Endothelial cell of umbilical vein (primary cell): ENCODE measurements around the gene TAAR9. TPM values are rescaled to one million over a fixed set of nuclear protein-coding genes. Genes with fewer than 3 reads are reported as not detected.

Experiments used
- BruUV-seq: library from RNA; stranded (reverse); fragments of 400-500 nt; replicated peaks from 2 replicates; lab custom pipeline; 2021; lab: Mats Ljungman, UMichigan
- CTCF ChIA-PET: fragments of 300-600, 350-600 bp; sonication (Branson Sonifier 250); formaldehyde crosslinking; loops from one replicate; lab custom pipeline; 2021; ENCODE audit warnings: antibody characterized with exemption, inconsistent platforms; lab: Charles Lee
- POLR2A ChIA-PET: fragments of 300-600, 350-600 bp; sonication (Branson Sonifier 250); formaldehyde crosslinking; loops from one replicate; lab custom pipeline; 2021; ENCODE audit warnings: antibody characterized with exemption, inconsistent platforms; lab: Charles Lee
- DNase-seq: peaks from one replicate; pipeline ENCODE4 v3.0.0-alpha.2; 2011; ENCODE audit warnings: low read depth, low spot score
- FAIRE-seq: peaks from 2 replicates; lab custom pipeline; 2011; peaks lifted over from hg19 to GRCh38; lab: Jason Lieb, UNC
- H2AFZ ChIP-seq: 2 replicates; pipeline ENCODE4 v1.6.0; 2012; ENCODE audit warnings: low read depth, low read length, control low read depth, inconsistent platforms
- H3K27ac ChIP-seq: 2 replicates; pipeline ENCODE4 v1.5.1; 2011; ENCODE audit warnings: low read depth, mild to moderate bottlenecking, control low read depth, low read length, moderate library complexity; ENCODE audit not compliant: insufficient read depth
- H3K27me3 ChIP-seq, 2 experiments: 2 replicates each; pipeline versions ENCODE4 v1.6.0 to v1.6.1; 2011; ENCODE audit warnings: low read length in 2 of 2, mixed read lengths in 1 of 2; ENCODE audit not compliant: control insufficient read depth in 2 of 2, insufficient read depth in 2 of 2
- H3K36me3 ChIP-seq, 2 experiments: 2 replicates in 1 of 2; 3 replicates in 1 of 2; pipeline ENCODE4 v1.5.1; 2011; ENCODE audit warnings: low read length in 2 of 2, mild to moderate bottlenecking in 1 of 2, moderate library complexity in 1 of 2; ENCODE audit not compliant: control insufficient read depth in 2 of 2, insufficient read depth in 2 of 2; ENCODE audit errors: extremely low read depth in 1 of 2
- H3K4me1 ChIP-seq: 3 replicates; pipeline ENCODE4 v1.5.1; 2011; ENCODE audit warnings: mild to moderate bottlenecking, low read length; ENCODE audit not compliant: control insufficient read depth, insufficient read depth; ENCODE audit errors: extremely low read depth
- H3K4me2 ChIP-seq: 2 replicates; pipeline ENCODE4 v1.6.1; 2011; ENCODE audit warnings: low read length, control low read depth, mixed read lengths; ENCODE audit not compliant: insufficient read depth
- H3K4me3 ChIP-seq, 3 experiments: fragments of 200-600 bp in 1 of 3; sonication (generic), shearing (Covaris generic) in 1 of 3; replicated peaks in 1 of 3; 2 replicates each; pipeline ENCODE4 v1.5.1; 2011 to 2016; ENCODE audit warnings: control low read depth in 3 of 3, low read length in 3 of 3, mild to moderate bottlenecking in 2 of 3, inconsistent platforms in 1 of 3, low read depth in 1 of 3, moderate library complexity in 1 of 3; ENCODE audit not compliant: insufficient read depth in 1 of 3
- H3K79me2 ChIP-seq: 2 replicates; pipeline ENCODE4 v1.6.0; 2012; ENCODE audit warnings: low read length, inconsistent platforms; ENCODE audit not compliant: control insufficient read depth, insufficient read depth
- H3K9ac ChIP-seq: replicated peaks from 2 replicates; pipeline ENCODE3; 2011; ENCODE audit warnings: low read length, control low read depth; ENCODE audit not compliant: insufficient read depth; ENCODE audit errors: extremely low read depth
- H3K9me1 ChIP-seq: replicated peaks from 3 replicates; pipeline ENCODE4 v1.6.0; 2011; ENCODE audit warnings: mild to moderate bottlenecking, low read length; ENCODE audit not compliant: control insufficient read depth, insufficient read depth; ENCODE audit errors: extremely low read depth
- H3K9me3 ChIP-seq: replicated peaks from 2 replicates; pipeline ENCODE4 v1.5.1; 2012; ENCODE audit warnings: low read length, inconsistent platforms; ENCODE audit not compliant: control insufficient read depth, insufficient read depth
- H4K20me1 ChIP-seq: replicated peaks from 2 replicates; pipeline ENCODE3; 2011; ENCODE audit warnings: mild to moderate bottlenecking, low read length; ENCODE audit not compliant: control insufficient read depth, insufficient read depth; ENCODE audit errors: extremely low read depth
- CTCF ChIP-seq, 2 donors: IDR thresholded peaks; 1 replicate in 1 of 2; 2 replicates in 1 of 2; pipeline ENCODE4 v1.5.1; 2011; ENCODE audit warnings: low read length in 2 of 2, mild to moderate bottlenecking in 2 of 2, moderate library complexity in 2 of 2, control low read depth in 1 of 2, inconsistent platforms in 1 of 2, low read depth in 1 of 2; ENCODE audit not compliant: insufficient read depth in 1 of 2; ENCODE audit errors: extremely low read depth in 1 of 2
- EZH2 ChIP-seq: IDR thresholded peaks from 2 replicates; pipeline ENCODE4 v1.6.1; 2012; ENCODE audit warnings: borderline replicate concordance, low read depth, mild to moderate bottlenecking, moderate library complexity, low read length, inconsistent platforms; ENCODE audit not compliant: severe bottlenecking
- FOS ChIP-seq: IDR thresholded peaks from 2 replicates; pipeline ENCODE4 v1.6.1; 2011; ENCODE audit warnings: mild to moderate bottlenecking, low read length, moderate library complexity, borderline replicate concordance; ENCODE audit not compliant: insufficient read depth
- GATA2 ChIP-seq: IDR thresholded peaks from 2 replicates; pipeline ENCODE4 v1.7.0; 2011; ENCODE audit warnings: low read depth, mild to moderate bottlenecking, moderate library complexity, mixed read lengths, low read length; ENCODE audit not compliant: insufficient read length, insufficient read depth
- JUN ChIP-seq: IDR thresholded peaks from 2 replicates; pipeline ENCODE4 v1.6.1; 2011; ENCODE audit warnings: borderline replicate concordance, low read depth; ENCODE audit not compliant: insufficient read length, insufficient read depth
- MAX ChIP-seq: IDR thresholded peaks from 2 replicates; pipeline ENCODE4 v1.6.1; 2011; ENCODE audit not compliant: insufficient read depth, insufficient read length
- MYC ChIP-seq: IDR thresholded peaks from one replicate; pipeline ENCODE4 v1.6.1; 2011; ENCODE audit warnings: mild to moderate bottlenecking, low read depth, low read length
- POLR2A ChIP-seq: IDR thresholded peaks from 2 replicates; pipeline ENCODE4 v1.6.1; 2012; ENCODE audit warnings: low read depth, mild to moderate bottlenecking, control low read depth, low read length
- POLR2AphosphoS5 ChIP-seq: IDR thresholded peaks from 2 replicates; pipeline ENCODE4 v1.6.1; 2012; ENCODE audit warnings: low read depth, mild to moderate bottlenecking, control low read depth, low read length, moderate library complexity; ENCODE audit not compliant: insufficient read depth
- dilution Hi-C: fragments of 300-500 bp; cut with MboI; formaldehyde crosslinking; loops from one replicate; pipeline ENCODE4 v1.15.0; 2019; ENCODE audit warnings: low sequenced_read_pairs; ENCODE audit not compliant: extremely low pct_ligation_motif_present
- intact Hi-C: fragments of 100-400 bp; cut with micrococcal nuclease; formaldehyde crosslinking; loops from one replicate; pipeline ENCODE4 v1.10.0; 2022
- polyA plus RNA-seq, 4 experiments: library from polyadenylated mRNA; depleted of rRNA in 3 of 4; stranded (reverse) in 3 of 4; unstranded in 1 of 4; fragments of >200 nt; gene quantifications; 2 replicates each; pipeline versions ENCODE4 v1.2.1 to v1.2.3, GENCODE V29; 2011 to 2012; ENCODE audit warnings: missing spikeins in 1 of 4
- total RNA-seq: library from RNA; stranded (reverse); gene quantifications from 2 replicates; pipeline ENCODE4 v1.2.3, GENCODE V29; 2021

TAAR9 gene
- total and polyA plus RNA-seq, 2 donors (not counting 3 experiments of a cell fraction or from before 2014, with no cell fraction given): not detected

GRCh38 chr6:132506869-132507808, 30.9 kb upstream of the TAAR9 start:
- ChIA-PET POLR2A (no interaction called here), CTCF (interaction anchor here (1.5 kb wide), 1 partner anchor 23 kb away, joined by 5 read pairs; no protein-coding TSS in a partner anchor)
- Histone ChIP-seq H2AFZ (no peak overlapping the region), H3K79me2 (peaks cover 84% of the 10 kb centered on the region), H3K4me3 (no peak overlapping the region), H3K9me3 (no peaks in the 10 kb centered on the region), H4K20me1 (no peaks in the 10 kb centered on the region), H3K4me1 (peaks cover 42% of the 10 kb centered on the region), H3K36me3 (peaks cover 0 to 3% of the 10 kb centered on the region in 2 experiments), H3K27me3 (no peaks in the 10 kb centered on the region), H3K9me1 (no peaks in the 10 kb centered on the region), H3K4me2 (no peak overlapping the region), H3K27ac (no peak overlapping the region), H3K9ac (no peak overlapping the region)
- intact Hi-C loops (no loop called here), dilution Hi-C loops (no loop called here)
- FAIRE-seq (no peak), DNase-seq (no peak)
- TF ChIP-seq GATA2 (no peak), MYC (no peak), MAX (no peak), POLR2A (no peak), POLR2AphosphoS5 (no peak), CTCF (IDR thresholded peaks at IDR 0.05; ENCODE audit: extremely low read depth in 1 of 2, insufficient read depth in 1 of 2, low read depth in 1 of 2, low read length in 2 of 2) (no peak), JUN (no peak), EZH2 (no peak), FOS (no peak)
- no TSS peak for BruUV-seq
